ENCODE measurements around the gene MED16.
"Not testable (repeated sequence)": the region's sequence is repeated elsewhere in the genome, so short reads cannot be mapped to it uniquely, and the experiment has no call there.

The MED16 gene

DNA sequence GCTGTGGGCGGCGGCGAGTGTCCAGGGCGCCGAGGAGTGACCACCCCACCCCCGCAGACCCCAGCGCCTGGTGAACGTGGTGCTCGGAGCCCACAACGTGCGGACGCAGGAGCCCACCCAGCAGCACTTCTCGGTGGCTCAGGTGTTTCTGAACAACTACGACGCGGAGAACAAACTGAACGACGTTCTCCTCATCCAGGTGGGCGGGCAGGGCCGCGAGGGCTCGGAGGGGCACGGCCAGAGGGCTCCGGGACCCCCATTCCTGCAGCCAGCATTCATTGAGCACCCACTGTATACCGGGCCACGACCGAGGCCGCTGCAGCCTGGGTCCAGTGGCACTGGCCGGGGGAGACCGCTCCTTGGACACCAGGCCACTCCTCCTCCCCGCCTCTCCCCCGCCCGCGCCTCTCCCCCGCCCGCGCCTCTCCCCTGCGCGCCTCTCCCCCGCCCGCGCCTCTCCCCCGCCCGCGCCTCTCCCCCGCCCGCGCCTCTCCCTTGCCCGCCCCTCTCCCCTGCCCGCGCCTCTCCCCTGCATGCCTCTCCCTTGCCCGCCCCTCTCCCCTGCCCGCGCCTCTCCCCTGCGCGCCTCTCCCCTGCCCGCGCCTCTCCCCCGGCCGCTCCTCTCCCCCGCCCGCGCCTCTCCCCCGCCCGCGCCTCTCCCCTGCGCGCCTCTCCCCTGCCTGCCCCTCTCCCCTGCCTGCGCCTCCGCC, 49.0 kb downstream of the MED16 start:
- Histone ChIP-seq H3K4me2 (ENCODE audit: insufficient read depth, low read length) (no peak overlapping the region), H3K9me3 (ENCODE audit: insufficient read depth, low read length, severe bottlenecking) (no peaks in the 10 kb centered on the region), H3K36me3 (ENCODE audit: insufficient read depth, low read length) (no peaks in the 10 kb centered on the region), H3K27me3 (ENCODE audit: insufficient read depth, low read length, poor library complexity) (no peaks in the 10 kb centered on the region), H3K4me1 (ENCODE audit: insufficient read depth, low read length) (no peaks in the 10 kb centered on the region), H3K27ac (ENCODE audit: low read length) (no peak overlapping the region), H4K20me1 (ENCODE audit: insufficient read depth, low read length) (no peaks in the 10 kb centered on the region), H3K9ac (ENCODE audit: low read depth, low read length) (no peak overlapping the region), H3K79me2 (ENCODE audit: insufficient read depth, low read length) (no peaks in the 10 kb centered on the region), H3K4me3 (ENCODE audit: low read depth in 1 of 2, low read length in 2 of 2) (no peak overlapping the region), H2AFZ (ENCODE audit: low read depth, low read length) (no peak overlapping the region)
- DNase-seq, result no peak
- TF ChIP-seq, protein P1, sequence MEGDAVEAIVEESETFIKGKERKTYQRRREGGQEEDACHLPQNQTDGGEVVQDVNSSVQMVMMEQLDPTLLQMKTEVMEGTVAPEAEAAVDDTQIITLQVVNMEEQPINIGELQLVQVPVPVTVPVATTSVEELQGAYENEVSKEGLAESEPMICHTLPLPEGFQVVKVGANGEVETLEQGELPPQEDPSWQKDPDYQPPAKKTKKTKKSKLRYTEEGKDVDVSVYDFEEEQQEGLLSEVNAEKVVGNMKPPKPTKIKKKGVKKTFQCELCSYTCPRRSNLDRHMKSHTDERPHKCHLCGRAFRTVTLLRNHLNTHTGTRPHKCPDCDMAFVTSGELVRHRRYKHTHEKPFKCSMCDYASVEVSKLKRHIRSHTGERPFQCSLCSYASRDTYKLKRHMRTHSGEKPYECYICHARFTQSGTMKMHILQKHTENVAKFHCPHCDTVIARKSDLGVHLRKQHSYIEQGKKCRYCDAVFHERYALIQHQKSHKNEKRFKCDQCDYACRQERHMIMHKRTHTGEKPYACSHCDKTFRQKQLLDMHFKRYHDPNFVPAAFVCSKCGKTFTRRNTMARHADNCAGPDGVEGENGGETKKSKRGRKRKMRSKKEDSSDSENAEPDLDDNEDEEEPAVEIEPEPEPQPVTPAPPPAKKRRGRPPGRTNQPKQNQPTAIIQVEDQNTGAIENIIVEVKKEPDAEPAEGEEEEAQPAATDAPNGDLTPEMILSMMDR (IDR thresholded peaks at IDR 0.05; ENCODE audit: borderline replicate concordance, extremely low read depth, low read length, poor library complexity, severe bottlenecking), result no peak
- TF ChIP-seq EZH2 (IDR thresholded peaks at IDR 0.05; ENCODE audit: borderline replicate concordance, low read depth, low read length, severe bottlenecking), result no peak
- no peak for ATAC-seq (ENCODE audit: insufficient read depth, low read depth)

DNA sequence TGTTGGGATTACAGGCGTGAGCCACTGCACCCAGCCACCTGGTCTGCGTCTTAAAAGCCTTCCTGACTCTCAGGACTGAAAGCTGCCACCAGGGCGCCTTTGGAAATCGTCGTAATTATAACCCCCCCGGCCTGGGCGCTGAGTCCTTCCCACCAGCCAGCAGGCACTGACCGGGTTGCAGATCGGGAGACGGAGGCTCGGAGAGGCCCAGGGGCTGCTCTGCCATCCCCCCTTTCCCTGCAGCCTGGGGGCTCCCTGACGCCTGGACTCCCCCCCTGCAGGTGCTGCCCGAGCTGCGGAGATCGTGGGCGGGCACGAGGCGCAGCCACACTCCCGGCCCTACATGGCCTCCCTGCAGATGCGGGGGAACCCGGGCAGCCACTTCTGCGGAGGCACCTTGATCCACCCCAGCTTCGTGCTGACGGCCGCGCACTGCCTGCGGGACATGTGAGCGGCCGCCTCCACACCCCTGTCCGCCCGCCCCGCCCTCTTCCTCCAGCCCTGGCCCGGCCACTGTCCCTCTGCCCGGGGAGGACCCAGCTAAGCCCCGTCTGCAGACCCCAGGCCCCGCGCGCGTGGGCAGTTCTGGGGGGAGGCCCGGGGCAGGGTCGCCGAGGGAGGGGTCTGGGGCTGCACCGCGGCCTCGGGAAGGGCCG, 49.7 kb downstream of the MED16 start:
- Histone ChIP-seq H2AFZ (ENCODE audit: low read depth, low read length) (no peak overlapping the region), H3K4me1 (ENCODE audit: insufficient read depth, low read length) (no peaks in the 10 kb centered on the region), H3K36me3 (ENCODE audit: insufficient read depth, low read length) (no peaks in the 10 kb centered on the region), H3K9ac (ENCODE audit: low read depth, low read length) (no peak overlapping the region), H3K27ac (ENCODE audit: low read length) (no peak overlapping the region), H3K9me3 (ENCODE audit: insufficient read depth, low read length, severe bottlenecking) (no peaks in the 10 kb centered on the region), H4K20me1 (ENCODE audit: insufficient read depth, low read length) (no peaks in the 10 kb centered on the region), H3K79me2 (ENCODE audit: insufficient read depth, low read length) (no peaks in the 10 kb centered on the region), H3K27me3 (ENCODE audit: insufficient read depth, low read length, poor library complexity) (no peaks in the 10 kb centered on the region), H3K4me2 (ENCODE audit: insufficient read depth, low read length) (no peak overlapping the region), H3K4me3 (ENCODE audit: low read depth in 1 of 2, low read length in 2 of 2) (no peak overlapping the region)
- ATAC-seq (ENCODE audit: insufficient read depth, low read depth) (no peak), DNase-seq (no peak)
- TF ChIP-seq, protein P1 (IDR thresholded peaks at IDR 0.05; ENCODE audit: borderline replicate concordance, extremely low read depth, low read length, poor library complexity, severe bottlenecking), result no peak
- no peak for TF ChIP-seq EZH2 (IDR thresholded peaks at IDR 0.05; ENCODE audit: borderline replicate concordance, low read depth, low read length, severe bottlenecking)

- H3K9ac ChIP-seq (ENCODE audit: low read depth, low read length); H3K27ac ChIP-seq (ENCODE audit: low read length); H3K27me3 ChIP-seq (ENCODE audit: insufficient read depth, low read length, poor library complexity); H2AFZ ChIP-seq (ENCODE audit: low read depth, low read length); H3K4me3 ChIP-seq (ENCODE audit: low read depth in 1 of 2, low read length in 2 of 2); H4K20me1 ChIP-seq (ENCODE audit: insufficient read depth, low read length); H3K4me2 ChIP-seq (ENCODE audit: insufficient read depth, low read length); H3K9me3 ChIP-seq (ENCODE audit: insufficient read depth, low read length, severe bottlenecking); H3K4me1 ChIP-seq (ENCODE audit: insufficient read depth, low read length); ATAC-seq (ENCODE audit: insufficient read depth, low read depth); DNase-seq; H3K36me3 ChIP-seq (ENCODE audit: insufficient read depth, low read length); H3K79me2 ChIP-seq (ENCODE audit: insufficient read depth, low read length): not testable (repeated sequence)
These were observed 50.2 kb downstream of the MED16 start for GRCh38 chr19:842802-843179.

DNA sequence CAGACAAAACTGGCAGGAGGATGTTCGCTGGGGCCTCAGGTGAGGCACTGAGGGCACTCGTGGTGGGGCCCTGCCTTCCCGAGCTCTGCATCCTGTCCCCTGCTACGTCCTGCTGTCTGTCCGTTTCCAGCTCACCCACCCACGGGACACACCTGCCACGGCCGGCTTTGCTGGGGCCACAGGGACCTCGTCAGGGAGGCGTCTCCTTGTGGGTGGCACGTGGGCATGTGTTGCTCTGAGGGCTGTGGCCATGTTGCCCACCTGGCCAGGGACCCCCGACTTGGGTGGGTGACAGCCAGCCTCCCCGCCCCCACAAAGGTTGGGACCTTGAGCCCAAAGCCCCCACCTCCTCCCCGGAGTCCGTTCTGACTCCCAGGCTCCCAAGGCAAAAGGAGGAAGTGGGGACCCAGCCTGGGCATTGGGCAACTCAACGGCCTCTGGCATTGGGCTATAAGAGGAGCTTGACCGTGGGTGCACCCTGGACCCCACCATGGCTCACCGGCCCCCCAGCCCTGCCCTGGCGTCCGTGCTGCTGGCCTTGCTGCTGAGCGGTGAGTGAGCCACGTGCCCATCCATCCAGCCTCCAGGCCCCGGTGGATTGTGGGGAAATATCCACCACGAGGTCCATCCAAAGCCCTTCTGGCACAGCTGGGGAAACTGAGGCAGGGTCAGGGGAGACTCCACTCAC, 52.3 kb downstream of the MED16 start, which contains the start of gene PRTN3:
TSS of gene PRTN3 (plus strand) at position 481 of the 688 bp plus-strand sequence. CDS start at position 491, 10 bp downstream.
- H3K4me1 ChIP-seq (ENCODE audit: insufficient read depth, low read length), result no peaks in the 10 kb centered on the region
- H3K4me2 ChIP-seq (ENCODE audit: insufficient read depth, low read length), result no peak within 1 kb of the TSS
- ATAC-seq (ENCODE audit: insufficient read depth, low read depth), result no peak
- H4K20me1 ChIP-seq (ENCODE audit: insufficient read depth, low read length), result no peaks in the 10 kb centered on the region
- H3K9me3 ChIP-seq (ENCODE audit: insufficient read depth, low read length, severe bottlenecking), result no peaks in the 10 kb centered on the region
- H3K36me3 ChIP-seq (ENCODE audit: insufficient read depth, low read length), result no peaks in the 10 kb centered on the region
- no peaks in the 10 kb centered on the region for H3K79me2 ChIP-seq (ENCODE audit: insufficient read depth, low read length)
- no peaks in the 10 kb centered on the region for H3K27me3 ChIP-seq (ENCODE audit: insufficient read depth, low read length, poor library complexity)
- no peak for DNase-seq
- no peak within 1 kb of the TSS for H3K27ac ChIP-seq (ENCODE audit: low read length)
- H3K4me3 ChIP-seq (ENCODE audit: low read depth in 1 of 2, low read length in 2 of 2), result no peak within 1 kb of the TSS
- no peak within 1 kb of the TSS for H3K9ac ChIP-seq (ENCODE audit: low read depth, low read length)
- no peak for TF ChIP-seq EZH2 (IDR thresholded peaks at IDR 0.05; ENCODE audit: borderline replicate concordance, low read depth, low read length, severe bottlenecking)
- TF ChIP-seq, protein P1 (IDR thresholded peaks at IDR 0.05; ENCODE audit: borderline replicate concordance, extremely low read depth, low read length, poor library complexity, severe bottlenecking), result no peak
- H2AFZ ChIP-seq (ENCODE audit: low read depth, low read length), result no peak within 1 kb of the TSS
